Left forelimb (tissue), 1 donor: ENCODE data around the gene TMEM217.

Source experiments
- DNase-seq: peaks from one replicate; pipeline ENCODE4 v3.0.0-alpha.2; 2018; ENCODE audit warnings: low spot score

TMEM217 gene

GRCh38 chr6:37279366-37280134 lies 21.6 kb upstream of the TMEM217 start:
- no peak for DNase-seq

GRCh38 chr6:37277001-37277409 lies 19.1 kb upstream of the TMEM217 start:
- DNase-seq: no peak

GRCh38 chr6:37275350-37275749 lies 17.4 kb upstream of the TMEM217 start:
- no peak for DNase-seq

GRCh38 chr6:37273690-37274089 lies 15.7 kb upstream of the TMEM217 start:
- DNase-seq: no peak

GRCh38 chr6:37272834-37273566 lies 15.1 kb upstream of the TMEM217 start:
- no peak for DNase-seq

- no peak for DNase-seq
Observed at GRCh38 chr6:37269105-37269504, 11.2 kb upstream of the TMEM217 start.

- DNase-seq: no peak
Observed at GRCh38 chr6:37265860-37266259, 7.9 kb upstream of the TMEM217 start.

- no peak for DNase-seq
Observed at GRCh38 chr6:37265001-37265400, 7.1 kb upstream of the TMEM217 start.

- no peak for DNase-seq
Observed at GRCh38 chr6:37262446-37263026, 4.6 kb upstream of the TMEM217 start.

- DNase-seq: no peak
Observed at GRCh38 chr6:37261198-37261597, 3.3 kb upstream of the TMEM217 start.

- DNase-seq: no peak
Observed at GRCh38 chr6:37260444-37260843, 2.5 kb upstream of the TMEM217 start.

GRCh38 chr6:37260040-37260439 lies 2.1 kb upstream of the TMEM217 start:
- no peak for DNase-seq

- no peak for DNase-seq
Observed at GRCh38 chr6:37259191-37259590, 1.2 kb upstream of the TMEM217 start.

- DNase-seq: no peak
Observed at GRCh38 chr6:37258405-37259105, 611 bp upstream of the TMEM217 start.

- no peak for DNase-seq
Observed at GRCh38 chr6:37257320-37257633, 667 bp downstream of the TMEM217 start.

GRCh38 chr6:37256692-37257319 lies 1.1 kb downstream of the TMEM217 start:
- no peak for DNase-seq

- DNase-seq: no peak
Observed at GRCh38 chr6:37254881-37255280, 3.1 kb downstream of the TMEM217 start.

GRCh38 chr6:37253486-37254007 lies 4.4 kb downstream of the TMEM217 start:
- DNase-seq: no peak

- no peak for DNase-seq
Observed at GRCh38 chr6:37251211-37251780, 6.6 kb downstream of the TMEM217 start.

- peak; percentile 75 for DNase-seq
Observed at GRCh38 chr6:37244430-37245310, 13.3 kb downstream of the TMEM217 start.
